ENCODE results near the gene FOXRED1.
"Not testable (repeated sequence)": the region's sequence is repeated elsewhere in the genome, so short reads cannot be mapped to it uniquely, and the experiment has no call there.

FOXRED1 gene

DNA sequence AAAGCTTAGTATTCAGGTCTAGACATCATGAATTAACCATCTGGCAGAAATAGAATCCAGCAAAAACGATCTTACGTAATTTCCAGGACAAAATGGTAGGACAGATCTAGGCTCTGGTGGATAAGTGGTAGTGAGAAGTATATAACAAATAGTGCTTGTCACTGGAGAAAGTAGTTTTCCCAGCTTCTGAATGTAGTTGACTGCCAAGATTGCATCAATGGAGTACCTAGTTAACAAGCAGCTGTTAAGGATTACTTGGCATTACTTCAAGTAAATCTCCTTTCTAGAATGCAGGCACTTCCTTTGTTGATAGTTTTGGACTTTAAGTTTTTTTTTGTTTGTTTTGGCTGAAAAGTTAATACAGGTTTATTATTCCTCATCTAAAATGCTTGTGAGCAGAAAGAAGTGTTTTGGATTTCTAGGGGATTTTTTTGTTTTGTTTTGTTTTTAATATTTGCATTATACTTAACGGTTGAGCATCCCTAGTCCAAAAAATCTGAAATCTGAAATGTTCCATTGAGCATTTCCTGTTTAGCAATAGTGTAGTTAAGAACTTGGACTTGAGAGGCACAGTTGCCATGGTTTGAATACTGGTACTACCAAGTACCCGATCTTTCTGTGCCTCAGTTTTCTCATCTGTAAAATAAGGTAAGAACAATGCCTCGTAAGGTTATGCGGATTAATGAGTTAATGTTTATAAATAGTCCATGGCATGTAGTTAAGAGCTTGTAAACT lies 37.1 kb upstream of the FOXRED1 start:
- no peak for DNase-seq (ENCODE audit: extremely low read depth, low read depth)
- TF ChIP-seq, protein P1, sequence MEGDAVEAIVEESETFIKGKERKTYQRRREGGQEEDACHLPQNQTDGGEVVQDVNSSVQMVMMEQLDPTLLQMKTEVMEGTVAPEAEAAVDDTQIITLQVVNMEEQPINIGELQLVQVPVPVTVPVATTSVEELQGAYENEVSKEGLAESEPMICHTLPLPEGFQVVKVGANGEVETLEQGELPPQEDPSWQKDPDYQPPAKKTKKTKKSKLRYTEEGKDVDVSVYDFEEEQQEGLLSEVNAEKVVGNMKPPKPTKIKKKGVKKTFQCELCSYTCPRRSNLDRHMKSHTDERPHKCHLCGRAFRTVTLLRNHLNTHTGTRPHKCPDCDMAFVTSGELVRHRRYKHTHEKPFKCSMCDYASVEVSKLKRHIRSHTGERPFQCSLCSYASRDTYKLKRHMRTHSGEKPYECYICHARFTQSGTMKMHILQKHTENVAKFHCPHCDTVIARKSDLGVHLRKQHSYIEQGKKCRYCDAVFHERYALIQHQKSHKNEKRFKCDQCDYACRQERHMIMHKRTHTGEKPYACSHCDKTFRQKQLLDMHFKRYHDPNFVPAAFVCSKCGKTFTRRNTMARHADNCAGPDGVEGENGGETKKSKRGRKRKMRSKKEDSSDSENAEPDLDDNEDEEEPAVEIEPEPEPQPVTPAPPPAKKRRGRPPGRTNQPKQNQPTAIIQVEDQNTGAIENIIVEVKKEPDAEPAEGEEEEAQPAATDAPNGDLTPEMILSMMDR (IDR thresholded peaks at IDR 0.05; ENCODE audit: low read depth, low read length): no peak

DNA sequence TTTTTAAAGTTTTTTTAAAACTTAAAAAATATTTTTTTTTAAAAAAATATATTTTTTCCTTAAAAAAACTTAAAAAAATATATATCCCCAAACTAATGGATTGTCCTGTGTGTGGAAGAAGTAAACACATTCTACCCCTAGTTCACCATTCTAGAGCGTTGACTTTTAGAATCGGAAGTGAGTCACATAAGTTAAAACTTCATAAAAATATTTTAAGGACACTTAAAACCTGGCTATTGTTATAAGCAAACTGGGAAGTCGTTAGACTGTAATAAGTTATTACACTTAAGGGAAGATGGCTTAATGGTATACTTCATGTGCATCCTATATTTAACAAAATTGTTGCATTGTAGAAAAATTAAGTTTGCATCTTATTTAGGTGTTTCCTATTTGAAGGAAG lies 36.3 kb upstream of the FOXRED1 start:
- TF ChIP-seq, protein P1 (IDR thresholded peaks at IDR 0.05; ENCODE audit: low read depth, low read length): no peak
- no peak for DNase-seq (ENCODE audit: extremely low read depth, low read depth)

DNA sequence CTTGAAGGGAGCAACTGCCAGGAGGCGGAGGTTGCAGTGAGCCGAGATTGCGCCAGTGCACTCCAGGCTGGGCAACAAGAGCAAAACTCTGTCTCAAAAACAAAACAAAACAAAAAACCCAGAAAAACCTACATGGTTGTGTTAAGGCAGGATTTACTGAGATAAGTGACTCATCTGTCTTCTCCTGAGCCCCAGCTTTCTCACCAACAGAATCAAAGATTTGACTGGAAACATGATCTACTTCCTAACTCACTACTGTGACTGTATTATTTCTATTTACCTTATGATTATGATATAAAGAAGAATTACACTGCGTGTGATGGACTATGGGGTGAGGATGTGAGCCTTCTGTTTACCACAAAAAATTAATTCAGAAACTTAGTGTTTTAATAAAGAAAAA lies 35.6 kb upstream of the FOXRED1 start:
- no peak for DNase-seq (ENCODE audit: extremely low read depth, low read depth)
- TF ChIP-seq, protein P1 (IDR thresholded peaks at IDR 0.05; ENCODE audit: low read depth, low read length): no peak

DNA sequence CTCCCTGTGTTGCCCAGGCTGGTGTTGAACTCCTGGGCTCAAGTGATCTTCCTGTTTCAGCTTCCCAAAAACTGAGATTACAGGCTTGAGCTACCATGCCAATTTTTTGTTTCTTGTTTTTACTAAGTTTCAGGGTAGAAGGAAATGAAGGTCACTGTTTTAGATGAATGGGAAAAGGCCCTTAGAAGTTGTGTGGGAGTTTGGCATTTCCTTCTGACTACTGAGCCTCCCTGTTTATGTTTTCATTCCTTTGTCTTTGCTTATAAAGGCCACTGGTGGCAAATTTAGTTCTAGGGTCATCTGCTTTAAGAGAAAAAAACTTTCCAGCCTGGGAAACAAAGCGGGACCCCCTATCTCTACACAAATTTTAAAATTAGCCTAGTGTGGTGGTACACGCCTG lies 22.3 kb upstream of the FOXRED1 start:
- TF ChIP-seq, protein P1 (IDR thresholded peaks at IDR 0.05; ENCODE audit: low read depth, low read length): no peak
- no peak for DNase-seq (ENCODE audit: extremely low read depth, low read depth)

DNA sequence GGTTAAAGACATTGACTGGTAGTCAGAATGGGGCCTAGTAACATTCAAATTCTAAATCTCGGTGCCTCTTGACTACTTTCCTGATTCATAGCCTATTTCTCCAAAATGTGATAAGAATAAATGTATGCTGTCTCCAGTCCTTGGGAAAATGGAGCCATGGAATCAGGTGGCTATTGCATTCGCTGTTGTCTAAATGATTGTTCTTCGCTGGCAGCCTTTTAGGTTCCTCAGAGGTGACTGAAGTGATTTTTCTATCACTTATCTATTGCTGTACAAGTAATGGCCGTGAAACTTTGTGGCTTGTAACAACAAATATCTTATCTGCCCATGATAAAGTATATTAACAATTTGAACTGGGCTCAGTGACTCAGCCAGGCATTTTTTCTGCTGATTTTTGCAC lies 15.7 kb upstream of the FOXRED1 start:
- TF ChIP-seq, protein P1 (IDR thresholded peaks at IDR 0.05; ENCODE audit: low read depth, low read length): no peak
- DNase-seq (ENCODE audit: extremely low read depth, low read depth): no peak

DNA sequence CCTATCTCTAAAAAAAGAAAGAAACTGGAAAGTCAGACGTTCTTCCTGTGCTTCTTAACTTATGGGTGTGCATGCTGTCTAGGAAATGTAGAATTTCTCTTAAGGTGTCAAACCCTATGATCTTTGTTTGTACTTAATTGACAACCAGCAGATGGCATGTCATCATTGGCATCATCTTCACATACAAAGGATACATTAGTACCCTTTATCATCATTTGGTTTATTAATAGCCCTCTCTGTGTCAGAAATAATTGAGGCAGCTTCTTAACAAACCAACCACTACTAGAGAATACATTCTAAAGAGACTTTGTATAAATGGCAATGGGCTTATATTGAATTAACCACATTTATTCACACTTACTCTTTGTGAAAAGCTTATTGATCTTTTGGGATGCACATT lies 14.1 kb upstream of the FOXRED1 start:
- DNase-seq (ENCODE audit: extremely low read depth, low read depth): no peak
- TF ChIP-seq, protein P1 (IDR thresholded peaks at IDR 0.05; ENCODE audit: low read depth, low read length): no peak

DNA sequence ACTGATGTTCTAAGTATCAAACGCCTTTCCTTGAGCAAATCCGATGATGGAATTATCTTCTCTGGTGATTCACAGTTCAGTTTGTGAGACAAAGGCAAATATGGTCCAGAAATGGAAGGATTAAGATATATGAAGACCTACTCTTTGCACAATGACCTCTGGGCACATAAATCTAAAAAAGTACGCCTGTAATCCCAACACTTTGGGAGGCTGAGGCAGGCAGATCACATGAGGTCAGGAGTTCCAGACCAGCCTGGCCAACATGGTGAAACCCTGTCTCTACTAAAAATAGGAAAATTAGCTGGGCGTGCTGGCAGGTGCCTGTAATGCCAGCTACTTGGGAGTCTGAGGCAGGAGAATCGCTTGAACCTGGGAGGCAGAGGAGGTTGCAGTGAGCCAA lies 13.4 kb upstream of the FOXRED1 start:
- not testable (repeated sequence) for DNase-seq (ENCODE audit: extremely low read depth, low read depth)

DNA sequence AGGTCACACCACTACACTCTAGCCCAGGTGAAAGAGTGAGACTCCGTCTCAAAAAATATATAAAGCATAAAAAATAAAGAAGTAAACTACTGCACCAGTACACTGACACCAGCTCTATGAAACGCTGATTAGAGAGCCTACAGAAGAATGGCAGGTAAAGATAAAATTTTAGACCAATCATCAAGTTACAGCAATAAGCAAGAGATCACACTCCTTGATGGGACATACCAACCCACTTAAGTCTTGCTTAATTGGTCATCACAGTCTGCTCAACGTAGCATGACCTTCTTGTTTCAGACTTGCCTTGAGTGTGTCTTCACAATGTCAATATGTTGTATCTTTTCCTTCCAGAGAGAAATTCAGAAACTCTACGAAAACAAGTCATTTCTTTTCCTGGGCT lies 12.7 kb upstream of the FOXRED1 start:
- TF ChIP-seq, protein P1 (IDR thresholded peaks at IDR 0.05; ENCODE audit: low read depth, low read length): no peak
- DNase-seq (ENCODE audit: extremely low read depth, low read depth): no peak

All from AG09319 (cell line).